A172 (cell line): ENCODE data around the gene SPDEF. TPM values are rescaled to one million over a fixed set of nuclear protein-coding genes. Genes with fewer than 3 reads are reported as not detected.
A peak's percentile ranks its signal among the peaks of the same experiment; 100 is the strongest.

Experiments
- DNase-seq: peaks from one replicate; pipeline ENCODE4 v3.0.0-alpha.2; 2015; ENCODE audit warnings: low spot score
- total RNA-seq: library from RNA; depleted of rRNA; stranded (reverse); fragments of >200 nt; shearing (Covaris generic); gene quantifications from 2 replicates; pipeline ENCODE4 v1.2.3, GENCODE V29; 2014

SPDEF gene
- total RNA-seq, 1 experiment from 2014 or later: not detected

DNA sequence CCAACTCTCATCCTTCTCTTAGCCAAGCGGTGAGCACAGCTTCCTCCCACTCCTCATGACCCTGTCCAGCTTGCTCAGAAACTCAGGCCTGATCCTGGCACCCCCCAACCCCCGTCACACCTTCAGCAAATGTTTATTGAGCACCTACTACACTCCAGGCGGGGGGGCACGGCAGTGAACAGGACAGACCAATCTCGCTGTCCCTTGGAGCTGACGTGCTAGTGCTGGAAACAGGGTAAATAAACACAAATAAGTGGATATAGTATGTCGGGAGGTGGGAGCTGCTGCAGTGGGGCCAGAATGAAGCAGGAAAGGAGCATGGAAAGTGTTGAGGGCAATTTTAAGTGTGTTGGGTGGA is 7.4 kb upstream of the SPDEF start:
- DNase-seq: no peak

- DNase-seq: no peak
Observed at GRCh38 chr6:34562861-34563512, 6.9 kb upstream of the SPDEF start.

- no peak for DNase-seq
Observed at GRCh38 chr6:34562350-34562749, 6.2 kb upstream of the SPDEF start.

DNA sequence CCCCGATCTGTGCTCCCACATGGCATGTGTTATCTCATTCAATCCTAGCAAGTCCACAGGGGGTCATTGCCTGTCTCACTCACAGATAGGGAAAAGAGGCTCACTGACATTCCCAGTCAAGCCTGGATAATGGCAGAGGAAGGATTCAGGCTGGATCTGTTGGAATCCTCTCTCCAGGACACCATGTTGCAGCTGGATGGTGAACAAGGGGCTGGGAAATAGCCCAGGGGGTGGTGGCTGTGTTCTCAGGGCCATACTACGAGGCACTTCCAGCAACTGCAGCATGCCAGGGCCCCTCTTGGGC is 5.0 kb upstream of the SPDEF start:
- DNase-seq: no peak

DNA sequence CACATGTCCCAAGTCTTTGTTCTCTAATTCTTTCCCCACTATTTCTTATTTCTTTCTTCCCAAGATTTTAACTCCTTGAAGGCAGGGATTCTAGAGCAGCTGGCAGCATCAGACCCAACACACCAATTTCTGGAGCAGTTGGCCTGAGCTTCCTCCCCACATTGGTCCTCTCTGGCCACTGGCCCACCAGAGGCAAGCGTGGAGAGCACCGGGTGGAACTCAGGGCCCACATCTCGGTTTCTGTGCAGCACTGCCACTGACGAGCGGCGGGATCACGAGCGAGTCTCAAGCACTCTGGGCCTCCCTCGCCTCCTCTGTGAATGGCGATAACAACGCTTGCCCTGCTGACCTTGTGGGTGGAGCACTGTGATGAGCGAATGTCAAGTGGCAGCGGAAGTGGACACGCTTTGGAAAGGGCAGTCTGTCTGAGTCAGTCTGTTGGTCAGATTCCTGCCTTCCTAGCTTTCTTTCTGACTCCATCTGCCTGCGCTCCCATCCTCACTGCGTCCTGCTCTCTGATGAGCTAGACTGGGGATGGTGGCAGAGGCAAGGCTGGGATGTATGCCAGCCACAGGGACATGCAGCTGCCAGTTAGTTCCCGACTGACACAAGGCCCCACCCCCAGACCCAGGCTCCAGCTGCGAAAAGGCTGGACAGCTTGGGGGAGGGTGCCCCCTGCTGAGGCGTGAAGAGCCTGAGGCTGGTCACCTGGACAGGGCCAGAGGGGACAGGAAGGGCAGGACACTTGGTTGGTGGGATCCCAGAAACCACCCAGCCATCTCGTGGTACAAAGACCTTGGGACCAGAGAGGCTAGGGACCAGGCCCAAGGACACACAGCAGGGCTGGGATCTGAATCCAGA is 4.5 kb upstream of the SPDEF start:
- peak; percentile 39 for DNase-seq

DNA sequence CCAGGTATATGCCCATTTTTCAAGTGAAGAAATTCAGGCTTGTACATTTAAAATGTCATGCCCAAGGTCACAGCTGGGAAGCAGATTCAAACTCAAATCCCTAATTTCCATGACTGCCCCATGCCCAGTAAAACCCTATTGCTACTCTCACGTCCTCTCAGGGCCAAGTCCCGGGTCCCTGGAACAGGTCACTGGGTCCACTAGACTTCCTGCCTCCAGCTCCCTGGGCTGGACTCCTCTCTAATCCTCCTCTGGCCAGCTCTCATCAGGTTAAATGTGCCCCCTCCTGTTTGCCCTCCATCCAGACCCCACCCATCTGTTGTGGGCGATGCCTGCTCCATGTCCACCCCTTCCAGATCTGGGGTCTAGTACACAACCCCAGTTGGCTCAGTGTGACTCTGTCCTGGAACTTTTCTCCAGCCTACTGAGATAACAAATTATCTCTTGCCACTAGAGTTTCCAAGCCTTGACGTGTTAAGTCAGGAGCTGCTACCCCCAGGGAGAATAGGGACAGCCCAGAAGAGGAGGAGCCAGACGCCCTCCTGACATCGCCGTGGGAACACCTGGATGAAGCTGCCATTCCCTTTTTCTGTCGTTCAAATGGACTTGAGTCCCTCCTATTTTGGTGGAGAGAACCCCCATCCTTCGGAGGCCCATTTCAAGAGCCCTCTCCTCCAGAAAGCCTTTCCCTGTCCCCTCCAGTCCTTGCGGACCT is 3.7 kb upstream of the SPDEF start:
- DNase-seq: no peak

DNA sequence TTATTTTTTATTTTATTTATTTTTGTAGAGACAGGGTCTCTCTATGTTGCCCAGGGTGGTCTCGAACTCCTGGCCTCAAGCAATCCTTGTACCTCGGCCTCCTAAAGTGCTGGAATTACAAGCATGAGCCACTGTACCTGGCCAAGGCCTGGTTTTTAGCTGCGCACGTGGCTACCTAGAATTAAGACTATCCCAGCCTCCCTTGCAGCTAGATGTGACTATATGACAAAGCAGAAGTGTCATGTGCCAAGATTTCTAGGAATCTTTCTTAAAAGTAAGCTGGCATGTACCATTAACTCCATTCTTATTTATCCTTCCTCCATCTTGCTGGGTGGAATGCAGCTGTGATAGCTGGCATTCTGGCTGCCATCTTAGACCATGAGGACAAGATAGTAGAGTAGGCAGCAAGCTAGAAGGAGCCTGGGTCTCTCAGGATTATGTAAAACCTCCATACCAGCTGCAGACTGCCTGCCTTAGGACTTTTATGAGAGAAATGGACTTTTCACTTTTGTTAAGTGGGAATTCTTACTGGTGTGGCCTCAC is 2.1 kb upstream of the SPDEF start:
- no peak for DNase-seq

- DNase-seq: no peak
Observed at GRCh38 chr6:34557228-34557627, 1.1 kb upstream of the SPDEF start.

DNA sequence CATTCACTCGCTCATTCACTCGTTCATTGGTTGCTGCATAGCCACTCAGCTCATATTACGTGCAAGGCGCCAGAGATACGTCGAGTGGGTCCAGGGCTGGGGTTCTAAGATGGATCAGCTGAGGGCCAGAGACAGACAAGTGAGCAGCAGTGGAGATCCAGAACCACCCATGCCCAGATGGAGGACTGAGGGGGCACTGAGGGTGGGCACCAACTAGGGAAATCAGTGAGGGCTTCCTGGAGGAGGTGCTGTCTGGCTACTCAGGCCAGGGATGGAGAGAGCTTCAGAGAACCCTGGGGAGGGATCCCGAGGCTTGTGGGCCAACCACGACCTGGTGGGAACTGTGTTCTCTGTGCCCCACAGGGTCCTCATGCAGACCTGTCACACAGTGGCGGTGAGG is 364 bp upstream of the SPDEF start:
- no peak for DNase-seq

DNA sequence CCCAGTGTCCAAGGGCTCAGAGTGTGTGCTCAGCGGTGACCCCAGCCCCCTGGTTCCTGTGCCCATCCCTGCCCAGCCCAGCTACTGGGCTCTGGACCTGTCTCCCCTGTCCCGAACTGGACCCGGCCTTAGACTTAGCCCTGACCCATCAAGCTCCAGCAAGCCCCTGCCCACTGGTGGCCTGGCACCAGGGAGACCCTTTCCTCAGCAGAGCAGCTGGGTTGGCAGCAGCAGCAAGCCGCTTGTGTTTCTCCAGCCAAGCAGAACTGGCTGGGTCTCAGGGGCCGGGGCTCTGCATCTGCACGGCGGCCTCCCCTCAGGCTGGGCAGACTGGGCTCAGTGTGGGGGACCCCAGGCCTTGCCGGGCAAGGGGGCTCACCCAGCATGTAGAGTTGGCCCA is 801 bp downstream of the SPDEF start:
- no peak for DNase-seq

DNA sequence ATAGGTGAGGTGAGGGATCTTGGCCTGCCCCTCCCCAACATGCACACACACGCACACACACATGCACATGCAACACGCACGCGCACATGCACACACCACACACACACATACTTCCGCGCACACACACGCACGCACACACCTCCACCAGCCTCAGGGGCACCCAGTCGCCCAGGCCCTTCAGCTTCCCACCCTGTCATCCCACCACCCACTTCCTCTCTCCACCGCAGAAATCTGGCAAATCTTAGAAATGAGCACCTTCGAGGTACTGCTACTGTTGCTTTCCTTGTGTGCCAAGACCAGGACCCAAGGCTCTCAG is 1.2 kb downstream of the SPDEF start:
- no peak for DNase-seq

DNA sequence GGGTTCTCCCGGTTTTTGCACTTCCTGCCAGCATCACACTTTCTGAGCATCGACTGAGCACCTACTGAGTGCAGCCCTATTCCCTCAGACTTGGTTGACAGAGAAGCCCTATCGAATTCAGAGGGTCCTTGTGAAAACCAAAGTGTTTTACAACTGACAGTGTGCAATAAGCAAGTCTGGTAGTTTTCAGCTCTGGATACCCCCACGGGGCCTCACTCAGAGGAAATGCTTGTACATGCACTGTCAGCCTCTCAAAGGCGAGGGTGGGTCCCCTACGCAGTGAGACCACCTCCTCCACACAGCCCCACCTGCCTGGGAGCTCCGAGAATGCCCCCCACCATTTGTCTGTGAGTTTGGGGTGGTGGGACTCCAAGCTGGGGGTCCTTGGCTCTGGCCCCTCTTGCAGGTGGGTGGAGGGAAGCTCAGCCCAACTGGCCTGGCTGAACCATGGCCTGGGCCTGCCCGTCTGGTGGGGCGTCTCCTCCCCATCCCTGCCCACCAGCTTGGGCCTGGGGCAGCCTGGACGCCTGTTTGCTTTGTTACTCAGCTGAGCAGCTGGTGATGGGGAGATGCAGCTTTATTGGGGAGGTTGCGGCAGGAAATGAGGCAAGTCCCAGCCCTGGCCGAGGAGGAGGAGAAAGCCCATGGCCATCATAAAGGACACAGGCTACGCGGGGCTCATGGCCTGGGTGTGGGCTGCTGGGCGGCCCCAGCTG is 1.7 kb downstream of the SPDEF start:
- DNase-seq: no peak

GRCh38 chr6:34553750-34554149 is 2.4 kb downstream of the SPDEF start:
- DNase-seq: no peak

- no peak for DNase-seq
Observed at GRCh38 chr6:34553146-34553545, 3.0 kb downstream of the SPDEF start.

GRCh38 chr6:34552620-34553019 is 3.5 kb downstream of the SPDEF start:
- DNase-seq: no peak

DNA sequence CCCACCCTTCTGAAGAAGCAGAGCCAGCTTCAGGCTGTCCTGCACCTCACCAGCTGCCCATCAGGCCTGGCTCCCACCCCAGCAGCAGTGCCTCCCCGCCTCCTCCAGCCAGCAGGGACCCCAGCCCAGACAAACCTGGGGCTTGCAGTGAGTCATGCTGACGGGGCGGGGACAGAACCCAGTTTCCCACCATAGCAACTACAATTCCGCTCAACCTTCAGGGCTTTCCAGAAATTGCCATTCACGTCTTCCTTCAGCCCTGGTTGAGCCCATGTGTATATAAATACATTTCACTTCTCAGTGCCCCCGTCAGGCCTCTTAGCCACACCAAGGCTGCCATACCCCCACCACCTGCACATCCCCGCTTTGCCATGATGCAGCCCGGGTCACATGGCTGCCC is 4.4 kb downstream of the SPDEF start:
- no peak for DNase-seq

DNA sequence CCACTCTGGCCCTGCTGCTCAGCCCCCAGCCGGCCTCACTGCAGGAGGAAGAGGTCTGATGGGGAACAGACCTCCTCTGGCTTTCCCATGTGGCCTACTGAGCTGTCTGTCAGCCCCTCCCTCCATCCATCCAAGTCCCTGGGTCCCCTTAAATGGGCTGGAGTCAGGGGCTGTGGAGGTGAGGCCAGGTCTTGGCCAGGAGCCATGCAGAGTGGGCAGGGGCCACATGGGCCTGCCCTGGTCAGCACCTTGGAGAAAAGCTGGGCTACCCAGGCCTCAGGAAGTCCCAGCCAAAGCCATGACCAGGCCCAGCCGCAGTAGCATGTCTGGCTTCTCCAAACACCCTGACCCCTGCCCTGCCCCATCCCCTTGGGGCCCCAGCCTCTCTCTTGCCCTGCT is 6.3 kb downstream of the SPDEF start:
- DNase-seq: no peak

DNA sequence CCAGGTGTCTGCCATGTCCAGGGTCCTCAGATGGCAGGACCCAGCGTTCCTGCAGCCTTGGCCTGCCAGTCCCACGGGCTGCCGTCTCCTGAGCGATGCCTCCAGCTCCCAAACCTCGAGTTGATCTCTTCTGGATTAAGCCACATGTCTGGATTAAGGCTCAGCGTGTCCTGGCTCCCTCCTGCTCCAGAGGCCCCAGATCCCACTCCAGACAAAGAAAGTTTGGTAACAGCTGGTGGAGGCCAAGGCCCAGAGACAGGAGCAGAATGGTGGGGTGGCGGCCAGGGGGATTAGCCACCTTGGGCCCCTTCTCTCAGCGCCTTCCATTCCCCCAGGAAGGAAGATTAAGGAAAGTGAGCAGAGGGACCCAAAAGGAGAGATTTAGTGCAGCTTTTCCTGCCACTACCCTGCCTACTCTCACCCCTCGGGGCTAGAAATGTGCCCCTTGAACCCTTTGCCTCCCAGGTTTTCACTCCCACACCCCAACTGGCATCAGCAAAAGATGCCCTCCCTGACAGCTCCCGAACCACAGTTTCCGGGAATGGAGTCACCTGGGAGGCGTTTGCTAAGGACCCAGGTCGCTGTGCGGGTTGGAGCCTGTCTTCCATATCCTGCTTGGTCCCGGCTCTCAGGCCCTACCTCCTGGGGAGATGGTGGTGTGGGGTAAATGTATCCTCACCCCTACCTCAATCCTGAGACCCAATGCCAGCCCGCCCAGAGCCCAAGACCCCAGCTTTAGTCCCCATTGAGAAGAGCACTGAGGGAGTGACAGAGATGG is 6.9 kb downstream of the SPDEF start:
- DNase-seq: no peak

DNA sequence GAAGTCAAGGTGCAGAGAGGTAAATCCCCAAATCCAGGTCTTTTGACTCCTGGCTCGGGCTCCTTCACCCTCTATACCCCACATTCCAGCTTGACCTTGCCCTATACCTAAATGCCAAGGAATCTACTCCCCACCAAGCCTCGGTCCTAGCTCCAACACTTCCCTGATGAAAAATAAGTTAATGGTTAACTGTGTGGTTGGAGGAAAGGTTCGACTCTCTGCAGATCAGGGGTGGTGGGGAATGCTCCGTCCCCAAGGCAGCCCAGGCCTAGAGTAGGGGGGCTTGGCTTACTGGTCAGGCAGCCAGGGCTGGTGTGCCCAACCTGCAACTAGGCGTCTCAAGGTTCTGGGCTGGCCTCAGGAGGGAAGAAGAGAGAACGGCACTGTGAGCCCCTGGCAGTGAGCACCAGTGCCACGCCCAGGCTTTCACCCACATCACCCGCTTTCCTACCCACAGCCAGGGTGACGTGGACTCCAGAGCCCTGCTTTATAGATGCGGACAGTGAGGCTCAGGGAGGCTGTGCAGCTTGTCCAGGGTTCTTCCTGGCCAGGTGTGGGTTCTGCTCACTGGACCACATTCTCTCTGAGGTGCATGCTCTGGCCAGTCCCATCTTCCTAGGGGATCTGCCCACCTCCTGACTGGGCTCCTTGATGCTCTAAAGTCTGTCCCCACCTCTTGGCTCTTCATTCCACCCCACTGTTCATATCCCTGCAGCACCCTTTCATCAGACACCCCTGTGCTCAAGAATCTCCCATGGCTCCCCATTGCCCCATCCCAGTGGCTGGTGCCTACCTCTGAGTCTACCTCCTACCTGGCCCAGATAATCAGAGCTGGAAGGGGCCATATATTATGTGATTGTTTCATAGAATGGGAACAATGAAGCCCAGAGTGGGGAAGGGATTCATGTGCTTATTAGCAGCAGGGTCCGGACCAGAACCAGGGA is 8.2 kb downstream of the SPDEF start:
- DNase-seq: no peak

GRCh38 chr6:34546551-34547321 is 9.4 kb downstream of the SPDEF start:
- DNase-seq: peak; percentile 22
